Bronchus fibroblast of lung (primary cell): ENCODE measurements around the gene MIA3. TPM values are rescaled to one million over a fixed set of nuclear protein-coding genes. Genes with fewer than 3 reads are reported as not detected.

Source experiments
- total RNA-seq: library from RNA; depleted of rRNA; stranded (reverse); fragments of >200 nt; gene quantifications from 2 replicates; pipeline ENCODE4 v1.2.3, GENCODE V29; 2015

The MIA3 gene, protein sequence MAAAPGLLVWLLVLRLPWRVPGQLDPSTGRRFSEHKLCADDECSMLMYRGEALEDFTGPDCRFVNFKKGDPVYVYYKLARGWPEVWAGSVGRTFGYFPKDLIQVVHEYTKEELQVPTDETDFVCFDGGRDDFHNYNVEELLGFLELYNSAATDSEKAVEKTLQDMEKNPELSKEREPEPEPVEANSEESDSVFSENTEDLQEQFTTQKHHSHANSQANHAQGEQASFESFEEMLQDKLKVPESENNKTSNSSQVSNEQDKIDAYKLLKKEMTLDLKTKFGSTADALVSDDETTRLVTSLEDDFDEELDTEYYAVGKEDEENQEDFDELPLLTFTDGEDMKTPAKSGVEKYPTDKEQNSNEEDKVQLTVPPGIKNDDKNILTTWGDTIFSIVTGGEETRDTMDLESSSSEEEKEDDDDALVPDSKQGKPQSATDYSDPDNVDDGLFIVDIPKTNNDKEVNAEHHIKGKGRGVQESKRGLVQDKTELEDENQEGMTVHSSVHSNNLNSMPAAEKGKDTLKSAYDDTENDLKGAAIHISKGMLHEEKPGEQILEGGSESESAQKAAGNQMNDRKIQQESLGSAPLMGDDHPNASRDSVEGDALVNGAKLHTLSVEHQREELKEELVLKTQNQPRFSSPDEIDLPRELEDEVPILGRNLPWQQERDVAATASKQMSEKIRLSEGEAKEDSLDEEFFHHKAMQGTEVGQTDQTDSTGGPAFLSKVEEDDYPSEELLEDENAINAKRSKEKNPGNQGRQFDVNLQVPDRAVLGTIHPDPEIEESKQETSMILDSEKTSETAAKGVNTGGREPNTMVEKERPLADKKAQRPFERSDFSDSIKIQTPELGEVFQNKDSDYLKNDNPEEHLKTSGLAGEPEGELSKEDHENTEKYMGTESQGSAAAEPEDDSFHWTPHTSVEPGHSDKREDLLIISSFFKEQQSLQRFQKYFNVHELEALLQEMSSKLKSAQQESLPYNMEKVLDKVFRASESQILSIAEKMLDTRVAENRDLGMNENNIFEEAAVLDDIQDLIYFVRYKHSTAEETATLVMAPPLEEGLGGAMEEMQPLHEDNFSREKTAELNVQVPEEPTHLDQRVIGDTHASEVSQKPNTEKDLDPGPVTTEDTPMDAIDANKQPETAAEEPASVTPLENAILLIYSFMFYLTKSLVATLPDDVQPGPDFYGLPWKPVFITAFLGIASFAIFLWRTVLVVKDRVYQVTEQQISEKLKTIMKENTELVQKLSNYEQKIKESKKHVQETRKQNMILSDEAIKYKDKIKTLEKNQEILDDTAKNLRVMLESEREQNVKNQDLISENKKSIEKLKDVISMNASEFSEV (N-terminal part only)
- 19.2 and 22.4 TPM in 2 replicates for total RNA-seq

DNA sequence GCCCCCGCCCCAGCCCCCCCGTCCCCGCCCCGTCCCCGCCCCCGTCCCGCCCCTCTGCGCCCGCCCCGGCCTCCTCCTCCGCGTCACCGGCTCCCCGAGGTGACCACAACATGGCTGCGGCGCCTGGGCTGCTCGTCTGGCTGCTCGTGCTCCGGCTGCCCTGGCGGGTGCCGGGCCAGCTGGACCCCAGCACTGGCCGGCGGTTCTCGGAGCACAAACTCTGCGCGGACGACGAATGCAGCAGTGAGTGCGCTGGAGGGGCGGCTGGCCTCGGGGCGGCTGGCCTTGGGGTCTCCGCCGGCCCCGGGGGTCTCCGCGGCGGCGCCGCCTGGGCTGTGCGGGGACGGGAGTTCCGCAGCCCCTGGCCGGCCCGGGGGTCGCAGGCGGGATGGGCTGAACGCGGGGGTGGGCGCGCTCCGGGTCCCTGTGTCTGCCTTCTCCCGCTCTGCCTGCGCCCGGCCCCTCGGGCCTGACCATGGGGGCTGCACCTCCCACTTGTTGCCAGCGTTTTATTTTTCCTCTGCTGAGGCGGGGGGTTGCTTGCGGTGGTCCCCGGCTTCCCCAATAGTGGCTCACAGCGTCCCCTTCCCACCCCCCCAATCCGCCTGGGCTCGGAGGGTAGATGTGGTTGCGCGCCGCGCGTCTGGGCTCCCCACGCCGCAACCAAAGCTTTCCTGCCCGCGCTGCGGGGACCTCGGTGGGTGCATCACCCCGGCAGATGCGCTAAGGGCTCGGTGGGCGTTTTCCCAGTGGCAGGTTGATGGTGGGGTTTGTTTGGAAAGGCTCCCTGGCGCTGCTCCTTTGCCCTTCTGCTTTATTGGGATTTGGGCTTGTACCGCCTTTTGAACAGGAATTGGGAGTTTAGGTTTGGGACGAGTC, at the start of gene MIA3:
Gene MIA3 (plus strand): TSS at position 97 of the 879 bp plus-strand sequence. CDS start 14 bp downstream, at position 111.

DNA sequence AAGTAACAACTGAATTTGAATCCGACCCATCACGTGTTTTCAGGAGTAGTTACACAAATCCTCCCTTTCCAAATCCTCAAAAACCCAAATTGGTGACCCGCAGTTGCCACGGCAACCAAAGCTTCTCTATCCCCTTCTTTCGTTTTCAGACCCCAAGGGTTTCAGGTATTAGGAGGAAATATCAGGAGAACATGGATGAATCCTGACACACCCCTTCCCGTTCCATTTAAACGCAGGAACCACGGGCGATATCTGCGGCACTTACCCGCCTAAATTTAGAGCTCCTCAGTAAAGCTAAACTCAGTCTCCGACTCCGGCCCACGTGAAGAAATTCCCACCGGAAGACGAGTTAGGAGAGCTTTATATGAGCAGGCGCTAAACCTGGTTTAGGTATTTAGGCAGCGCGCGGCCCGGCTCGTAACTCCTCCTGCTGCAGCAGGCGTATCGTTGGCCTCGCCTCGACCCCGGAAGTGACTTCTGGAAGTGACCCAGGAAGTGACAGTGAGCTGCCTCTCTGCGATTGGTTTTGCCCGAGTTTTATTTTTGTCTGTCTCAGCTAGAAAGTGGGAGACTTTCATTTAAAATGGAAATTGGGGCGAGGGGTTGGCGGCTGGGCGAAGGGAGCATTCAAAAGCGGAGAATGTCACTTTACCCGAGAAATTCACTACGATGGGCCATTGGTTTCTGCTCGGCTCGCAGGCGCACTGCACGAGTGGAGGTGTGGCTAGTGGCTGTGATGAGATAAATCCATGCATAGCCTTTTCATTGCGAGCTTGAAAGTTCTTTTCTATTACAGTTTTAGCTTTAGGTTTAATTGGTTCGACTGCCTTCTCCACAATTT, 28.2 kb upstream of the MIA3 start, which contains the start of gene TAF1A:
Gene TAF1A (minus strand): TSS at position 472 of the 841 bp plus-strand sequence.

GRCh38 chr1:222712253-222713090, 94.6 kb downstream of the MIA3 start, which contains the start of the genes AIDA and BROX:
Gene AIDA, minus strand, starts transcription at chr1:222712491. Its CDS starts 174 bp downstream, at chr1:222712317.
Gene BROX, plus strand, starts transcription at chr1:222712564. Its CDS starts 3,136 bp downstream, at chr1:222715700.

Other genes with a start within 250 kb of the MIA3 start
- gene HHIPL2, start 70.0 kb upstream of the MIA3 start, total RNA-seq = 0.15 and 0.17 TPM in 2 replicates
- 3.6 and 6.4 TPM in 2 replicates for gene TAF1A, start 28.2 kb upstream of the MIA3 start, total RNA-seq
- gene AIDA, start 94.4 kb downstream of the MIA3 start, total RNA-seq = 38.7 and 41.2 TPM in 2 replicates
- gene BROX, start 94.5 kb downstream of the MIA3 start, total RNA-seq = 35.1 and 35.8 TPM in 2 replicates
- not detected in 2 replicates for gene FAM177B, start 119.1 kb downstream of the MIA3 start, total RNA-seq
- 3.0 and 4.2 TPM in 2 replicates for gene DISP1, start 196.9 kb downstream of the MIA3 start, total RNA-seq